Fibroblast of pulmonary artery (primary cell): ENCODE results near the gene LAMB1.
"Not testable (repeated sequence)": the region's sequence is repeated elsewhere in the genome, so short reads cannot be mapped to it uniquely, and the experiment has no call there.

Experiments
- DNase-seq: peaks from one replicate; pipeline ENCODE4 v3.0.0-alpha.2; 2010; ENCODE audit warnings: low read depth
- H3K4me3 ChIP-seq: replicated peaks from 2 replicates; pipeline ENCODE4 v1.5.1; 2011; ENCODE audit warnings: low read depth, mild to moderate bottlenecking, control low read depth, low read length, moderate library complexity
- CTCF ChIP-seq: IDR thresholded peaks from 2 replicates; pipeline ENCODE4 v1.5.1; 2011; ENCODE audit warnings: mild to moderate bottlenecking, control low read depth, low read length, inconsistent platforms; ENCODE audit errors: missing control alignments

LAMB1 gene

GRCh38 chr7:107909445-107909844 is 93.5 kb downstream of the LAMB1 start:
- no peak for DNase-seq
- no peak overlapping the region for H3K4me3 ChIP-seq
- no peak for TF ChIP-seq CTCF

DNA sequence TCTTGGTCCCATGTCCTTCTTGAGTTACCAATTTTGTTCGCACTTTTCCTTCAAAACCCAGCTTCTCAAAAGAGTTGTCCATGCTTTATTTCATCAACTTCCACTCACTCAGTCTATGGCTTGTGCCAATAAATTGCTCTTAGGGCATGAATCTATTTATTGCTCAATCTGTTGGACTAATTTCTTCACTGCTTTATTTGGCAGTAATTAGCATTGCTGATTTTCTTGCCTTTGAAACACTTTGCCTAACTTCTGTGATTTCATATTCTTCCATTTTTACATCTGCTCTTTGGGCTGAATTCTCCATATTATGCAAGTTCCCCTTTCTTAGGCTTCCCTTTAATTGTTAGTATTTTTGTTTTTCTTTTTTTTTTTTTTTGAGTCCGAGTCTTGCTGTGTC is 95.2 kb downstream of the LAMB1 start:
- no peak for DNase-seq
- no peak overlapping the region for H3K4me3 ChIP-seq
- no peak for TF ChIP-seq CTCF

DNA sequence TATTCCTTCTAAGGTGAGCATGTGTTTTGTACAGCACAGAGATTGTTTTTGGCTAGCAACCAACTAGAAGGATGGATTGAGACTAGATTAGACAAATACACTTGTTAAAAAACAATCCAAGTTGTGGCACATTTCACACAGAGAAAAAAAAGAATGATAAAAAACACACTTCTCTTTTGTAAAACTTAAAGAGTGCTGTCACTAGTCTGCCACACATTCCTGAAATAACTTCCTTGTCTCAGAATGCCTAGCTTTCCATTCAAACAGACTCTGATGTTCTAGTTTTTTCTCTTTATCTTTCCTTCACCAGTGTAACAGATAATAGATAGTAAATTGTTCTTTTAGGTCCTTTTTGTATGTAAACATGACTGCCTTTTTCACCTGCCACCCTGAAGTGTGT is 100.6 kb downstream of the LAMB1 start:
- TF ChIP-seq CTCF = no peak
- DNase-seq = peak; percentile 38
- H3K4me3 ChIP-seq = no peak overlapping the region

- TF ChIP-seq CTCF = no peak
- no peak overlapping the region for H3K4me3 ChIP-seq
- DNase-seq = no peak
Observed at GRCh38 chr7:107900496-107901015, 102.4 kb downstream of the LAMB1 start.

- H3K4me3 ChIP-seq = no peak overlapping the region
- DNase-seq = no peak
- TF ChIP-seq CTCF = no peak
Observed at GRCh38 chr7:107898997-107899594, 103.9 kb downstream of the LAMB1 start.

GRCh38 chr7:107892367-107892741 is 110.6 kb downstream of the LAMB1 start:
- not testable (repeated sequence) for DNase-seq
- H3K4me3 ChIP-seq = peak overlapping the region; percentile 64

DNA sequence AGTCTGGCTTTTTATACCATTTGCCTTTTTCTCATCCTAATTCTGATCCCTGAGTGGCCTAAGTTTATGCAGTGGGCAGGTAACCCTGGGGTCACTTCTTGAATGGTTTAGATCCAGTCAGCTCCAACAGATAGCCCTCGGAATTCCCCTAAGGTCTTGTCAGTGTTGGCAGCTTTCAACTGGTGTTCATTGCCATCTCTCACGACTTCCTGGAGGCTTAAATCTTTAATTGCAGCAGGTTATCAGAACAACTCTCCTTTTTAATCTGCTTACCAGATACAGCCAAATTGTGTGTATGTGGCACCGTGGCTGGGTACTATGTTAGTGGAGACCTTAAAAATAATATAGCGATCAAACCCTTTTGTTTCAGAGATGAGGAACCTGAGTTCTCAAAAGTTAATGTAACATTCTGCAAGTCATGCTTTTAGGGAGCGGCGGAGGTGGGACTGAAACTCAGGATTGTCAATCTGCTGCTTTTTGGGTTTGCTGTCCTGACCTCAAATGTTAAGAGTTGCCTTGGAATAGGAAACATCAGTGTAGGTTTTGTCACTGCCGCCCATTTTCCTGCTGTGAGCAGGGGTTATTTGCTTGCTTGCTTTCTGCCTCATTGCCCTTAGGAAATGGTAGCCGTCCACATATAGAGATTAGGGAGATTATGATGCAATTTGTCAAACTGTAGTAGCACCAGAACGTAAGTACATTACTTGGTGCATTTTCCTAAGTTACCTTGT is 111.2 kb downstream of the LAMB1 start:
- peak overlapping the region; percentile 64 for H3K4me3 ChIP-seq
- no peak for TF ChIP-seq CTCF
- DNase-seq = peak; percentile 21
